ENCODE data around the gene ELP5.
"Not testable (repeated sequence)": the region's sequence is repeated elsewhere in the genome, so short reads cannot be mapped to it uniquely, and the experiment has no call there.

The ELP5 gene

DNA sequence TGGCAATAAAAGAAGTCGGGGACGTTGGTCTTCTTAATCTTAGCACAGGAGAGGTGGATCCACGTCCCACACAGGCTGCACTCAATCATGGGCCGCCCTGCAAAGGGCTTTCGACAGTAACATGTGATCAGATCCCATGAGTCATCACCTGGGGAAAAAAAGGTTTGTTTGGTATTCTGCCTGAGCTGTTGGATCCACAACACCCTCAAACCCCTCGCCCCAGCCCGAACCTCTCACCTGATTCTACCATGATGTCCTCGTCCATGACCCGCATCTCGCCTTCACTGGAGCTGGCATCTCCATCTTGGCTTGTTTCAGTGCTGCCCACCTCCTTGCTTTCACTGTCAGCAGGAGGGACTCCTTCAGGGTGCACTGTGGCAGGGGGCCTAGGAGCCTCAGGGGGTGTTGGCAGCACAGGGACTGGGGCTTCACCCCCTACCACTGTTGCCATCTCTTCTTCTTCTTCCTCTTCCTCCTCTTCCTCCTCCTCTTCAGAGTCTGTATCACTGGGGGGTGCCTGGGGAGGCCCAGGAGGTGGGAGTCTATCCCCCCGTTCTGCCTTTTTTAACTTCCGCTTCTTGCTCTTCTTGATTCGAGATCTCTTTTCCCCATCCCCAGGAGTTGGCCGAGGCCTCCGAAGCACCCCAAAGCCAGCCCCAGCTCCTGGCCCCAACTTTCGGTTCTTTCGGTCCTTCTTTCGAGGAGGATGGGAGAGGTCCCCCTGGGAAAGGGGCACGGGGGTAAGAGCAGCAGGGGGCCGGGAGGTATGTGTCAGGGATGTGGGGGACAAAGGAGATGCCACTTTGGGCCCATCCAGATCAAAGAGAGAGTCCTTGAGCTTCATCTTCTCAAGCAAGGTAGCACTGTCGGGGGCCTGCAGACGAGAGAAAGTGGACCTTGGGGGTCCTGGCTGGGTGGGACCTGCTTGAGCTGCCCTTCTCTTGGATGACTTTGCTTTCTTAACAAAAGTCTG, 16.0 kb upstream of the ELP5 start:
- no peak for DNase-seq (ENCODE audit: low read depth in 2 of 2)

- DNase-seq (ENCODE audit: low read depth in 2 of 2): no peak
These were observed 15.2 kb upstream of the ELP5 start for GRCh38 chr17:7236808-7237207.

DNA sequence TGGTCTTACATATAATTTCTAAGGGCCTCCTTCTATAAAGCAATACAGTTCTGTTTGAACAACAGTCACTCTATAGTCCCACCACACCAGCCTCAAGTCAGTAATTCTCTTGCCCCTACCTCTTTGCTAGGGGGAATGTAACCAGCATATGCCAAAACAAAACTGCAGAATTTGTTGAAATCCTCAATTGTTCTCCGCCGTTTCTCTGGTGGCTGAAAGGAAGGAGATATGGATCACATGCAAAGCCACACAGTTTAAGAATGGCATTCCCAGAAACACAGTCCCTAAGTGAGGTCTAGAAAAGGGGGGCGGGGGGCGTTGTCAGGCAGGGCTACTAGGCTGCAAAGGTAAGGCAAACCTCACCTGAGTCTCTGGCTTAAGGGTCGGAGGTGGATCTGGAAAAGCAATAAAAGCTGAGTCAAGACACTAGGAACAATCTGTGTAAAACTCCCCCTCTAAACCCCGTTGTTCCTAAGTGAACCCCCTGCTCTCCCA, 14.7 kb upstream of the ELP5 start:
- no peak for DNase-seq (ENCODE audit: low read depth in 2 of 2)

GRCh38 chr17:7237761-7238419, 14.1 kb upstream of the ELP5 start:
- DNase-seq (ENCODE audit: low read depth in 2 of 2): peak; percentile 64 to 84

- no peak for DNase-seq (ENCODE audit: low read depth in 2 of 2)
These were observed 13.5 kb upstream of the ELP5 start for GRCh38 chr17:7238420-7239090.

DNA sequence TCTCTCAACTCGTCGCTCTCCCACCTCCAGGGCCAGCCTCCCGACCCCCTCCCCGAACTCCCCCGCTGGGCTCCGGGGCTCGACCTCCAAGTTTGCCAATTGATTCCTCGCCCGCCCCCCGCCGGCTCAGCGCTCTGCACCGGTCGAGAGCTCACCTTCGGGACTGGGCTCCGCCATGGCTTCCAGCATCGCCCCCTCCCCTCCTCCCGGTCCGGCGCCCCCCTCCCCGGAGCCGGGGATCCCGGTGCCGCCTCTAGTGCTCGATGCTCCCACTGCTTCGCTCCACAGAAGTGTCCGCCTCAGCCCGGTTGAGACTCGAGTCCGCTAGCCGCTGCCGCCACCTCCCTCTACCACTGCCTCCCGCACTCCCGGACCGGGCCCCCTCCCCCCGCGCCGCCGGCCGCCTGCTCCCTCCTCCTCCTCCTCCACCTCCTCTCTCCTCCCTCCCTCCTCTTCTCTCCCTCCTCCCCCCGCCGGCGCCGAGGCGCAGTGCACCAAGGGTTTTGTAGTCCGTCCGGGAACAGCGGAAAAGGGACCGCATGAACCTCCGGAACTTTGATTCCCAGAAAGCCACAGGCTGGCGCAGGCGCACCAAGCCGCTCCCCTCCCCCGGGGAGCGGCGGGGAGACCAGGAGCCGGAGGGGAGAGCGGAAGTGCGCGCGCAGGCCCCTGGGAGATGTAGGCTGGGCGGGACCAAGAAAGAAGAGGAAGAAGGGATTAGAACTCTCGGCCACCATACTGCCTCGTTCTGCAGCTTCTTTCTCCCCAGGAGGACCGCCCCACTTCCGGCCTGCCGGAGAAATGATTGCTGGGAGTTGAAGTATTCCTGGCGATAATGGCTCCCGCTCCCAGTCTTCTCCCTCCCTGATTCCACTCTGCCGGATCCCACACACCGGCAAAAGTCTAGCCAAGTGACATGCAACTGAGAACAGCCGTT, 12.7 kb upstream of the ELP5 start, which contains the start of gene PHF23:
TSS of gene PHF23 (minus strand) at position 367 of the 937 bp plus-strand sequence. CDS start at position 189, 178 bp downstream.
- peak; percentile 96 to 97 for DNase-seq (ENCODE audit: low read depth in 2 of 2)

DNA sequence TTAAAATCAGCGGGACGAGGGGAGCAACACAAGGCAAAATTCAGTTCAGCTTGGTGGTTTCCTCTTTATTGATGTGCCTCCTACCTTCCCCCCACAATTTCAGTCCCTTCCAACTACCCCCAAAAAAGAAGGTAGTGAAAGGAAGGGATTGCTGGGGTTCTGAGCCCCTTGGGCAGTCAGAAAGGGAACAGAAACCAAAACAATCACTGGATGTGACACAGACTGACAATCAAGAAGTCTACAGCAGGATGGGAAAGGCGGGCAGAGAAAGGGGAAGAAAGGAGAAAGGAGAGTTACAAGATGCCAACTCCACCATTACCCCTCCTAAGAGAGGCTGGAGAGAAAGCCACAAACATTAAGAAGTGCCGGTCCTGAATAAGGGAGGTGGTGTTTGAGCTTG, 11.6 kb upstream of the ELP5 start:
- no peak for DNase-seq (ENCODE audit: low read depth in 2 of 2)

DNA sequence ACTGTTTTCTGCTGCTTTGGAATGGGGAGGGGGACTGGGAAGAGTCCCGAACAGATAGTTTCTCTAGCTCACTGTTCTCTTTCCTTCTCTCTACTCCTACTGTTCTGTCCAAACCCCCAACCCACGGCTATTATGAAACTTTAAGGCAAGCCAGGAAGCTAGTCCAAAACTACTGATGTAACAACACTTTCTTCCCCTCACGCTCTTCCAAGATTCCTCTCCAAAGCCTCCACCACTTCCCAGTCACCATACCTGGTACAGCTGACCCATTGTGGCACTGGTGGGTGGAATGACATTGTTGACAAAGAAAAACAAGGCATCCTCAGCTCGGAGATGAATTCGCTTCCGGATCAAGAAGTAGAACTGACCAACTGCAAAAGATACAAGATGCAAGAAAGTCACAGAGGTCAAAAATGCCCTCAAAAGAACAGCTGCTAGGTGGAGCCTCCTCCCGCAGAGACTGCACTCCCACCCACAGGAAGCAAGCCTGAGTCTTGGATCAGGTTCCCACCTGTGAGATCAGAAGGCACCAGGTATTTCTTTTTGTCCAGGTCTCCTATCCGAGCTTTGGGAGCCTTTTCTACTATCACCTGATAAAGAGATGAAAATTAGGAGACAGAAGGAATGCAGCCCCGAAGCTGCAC, 10.8 kb upstream of the ELP5 start:
- DNase-seq (ENCODE audit: low read depth in 2 of 2): no peak

DNA sequence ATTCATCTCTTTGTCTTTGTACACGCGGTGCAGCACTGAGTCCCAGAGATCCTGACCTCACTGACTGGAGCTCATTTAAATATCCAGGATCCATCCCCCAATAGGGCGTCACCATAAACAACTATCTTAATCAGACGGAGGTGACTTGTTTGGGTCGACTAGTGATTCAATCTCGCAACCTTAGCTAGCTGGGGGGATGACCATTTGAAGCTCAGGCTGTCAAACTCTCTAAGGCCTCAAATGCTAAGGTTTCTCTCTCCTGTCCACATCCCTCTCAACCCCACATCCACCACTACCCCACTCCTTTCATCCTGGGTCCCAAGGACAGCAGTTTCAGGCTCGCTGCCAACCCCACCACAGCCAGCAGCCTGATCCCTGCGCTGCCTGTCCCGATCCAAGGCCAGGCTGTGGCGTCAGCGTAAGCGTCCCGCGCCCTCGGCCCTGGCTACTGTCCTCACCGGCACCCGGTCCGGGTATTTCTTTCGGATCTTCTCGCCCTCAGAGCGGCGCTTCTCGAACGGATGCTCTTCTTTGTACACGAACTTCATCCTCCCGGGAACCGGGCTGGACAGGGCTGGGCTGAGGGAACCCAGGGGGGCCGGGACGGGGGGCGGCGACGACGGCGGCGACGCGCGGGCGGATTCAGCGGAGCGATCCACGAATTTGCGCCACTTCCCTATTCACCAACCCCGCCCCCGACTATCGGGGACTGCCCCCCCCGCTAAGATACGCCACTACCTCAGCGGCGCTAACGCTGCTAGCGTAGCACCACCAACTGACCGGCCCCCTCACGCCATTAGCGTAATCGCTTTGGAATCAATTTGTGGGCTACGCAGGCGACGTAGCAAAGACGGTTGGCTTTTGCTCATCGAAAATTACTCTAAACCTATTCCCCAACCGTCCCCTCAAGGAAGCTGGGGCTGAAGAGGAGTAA, 10.0 kb upstream of the ELP5 start, which contains the start of gene GABARAP:
TSS of gene GABARAP (minus strand) at position 667 of the 934 bp plus-strand sequence. CDS start at position 548, 119 bp downstream.
- DNase-seq (ENCODE audit: low read depth in 2 of 2): peak; percentile 86 to 89

- peak; percentile 83 to 87 for DNase-seq (ENCODE audit: low read depth in 2 of 2)
These were observed 9.1 kb upstream of the ELP5 start for GRCh38 chr17:7242717-7243452.

- no peak for DNase-seq (ENCODE audit: low read depth in 2 of 2)
These were observed 8.6 kb upstream of the ELP5 start for GRCh38 chr17:7243453-7243729.

DNA sequence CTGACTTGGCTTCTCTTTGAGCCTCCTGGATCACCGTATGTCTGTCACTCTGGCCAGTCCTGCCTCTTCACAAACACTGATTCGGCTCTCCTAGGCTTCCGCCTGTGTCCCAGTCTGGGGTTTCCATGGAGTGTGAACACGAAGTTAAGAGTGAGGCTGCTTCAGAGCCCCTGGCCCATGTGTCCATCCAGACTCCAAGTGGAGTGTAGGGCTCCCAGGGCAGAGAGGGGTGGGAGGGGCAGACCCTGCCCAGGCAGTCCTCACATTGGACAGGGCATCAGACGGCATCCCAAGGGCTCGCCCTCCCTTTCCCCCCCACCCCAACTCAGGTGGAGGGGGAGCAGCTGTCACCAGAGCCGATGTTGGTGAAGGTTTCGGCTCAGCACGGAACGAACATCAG, 8.2 kb upstream of the ELP5 start:
- DNase-seq (ENCODE audit: low read depth in 2 of 2): not testable (repeated sequence)

DNA sequence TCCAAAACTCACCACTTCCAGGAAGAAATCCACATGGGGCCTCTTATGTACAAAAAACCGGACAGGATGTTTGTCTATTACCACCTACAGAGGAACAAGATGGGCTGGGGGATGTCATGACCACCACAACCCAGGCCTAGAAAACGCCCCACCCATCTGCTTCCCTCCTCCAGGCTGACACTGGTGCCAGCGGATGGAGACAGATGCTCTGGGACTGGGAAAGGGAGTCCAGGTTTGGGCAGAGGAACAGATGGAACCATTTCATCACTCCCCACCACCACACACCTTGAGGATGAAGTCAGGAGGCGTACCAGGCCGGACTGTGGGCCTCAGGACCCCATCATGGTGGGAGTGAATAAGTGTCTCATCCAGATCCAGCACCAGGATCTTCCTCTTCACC, 5.2 kb upstream of the ELP5 start:
- no peak for DNase-seq (ENCODE audit: low read depth in 2 of 2)

- DNase-seq (ENCODE audit: low read depth in 2 of 2): no peak
These were observed 3.2 kb upstream of the ELP5 start for GRCh38 chr17:7248796-7249195.

DNA sequence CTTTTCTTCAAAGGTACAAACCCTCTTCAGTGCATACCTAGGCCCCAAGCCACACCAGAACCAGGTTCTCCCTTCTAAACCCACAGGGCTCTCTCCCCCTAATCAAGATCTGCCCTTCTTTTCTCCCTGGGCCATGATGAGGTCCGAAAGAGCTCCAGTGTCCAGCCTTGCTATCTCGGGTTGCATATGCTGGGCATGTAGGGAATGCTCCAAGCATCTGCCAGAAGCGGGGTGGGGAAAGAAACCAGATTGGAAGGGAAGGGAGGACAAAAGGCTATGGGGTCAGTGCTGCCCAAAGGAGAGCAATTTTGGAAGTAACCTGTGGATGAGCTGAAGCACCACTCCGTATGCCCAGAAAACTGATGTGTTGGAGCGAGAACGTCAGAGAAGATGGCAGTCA, 2.8 kb upstream of the ELP5 start:
- DNase-seq (ENCODE audit: low read depth in 2 of 2): no peak

DNA sequence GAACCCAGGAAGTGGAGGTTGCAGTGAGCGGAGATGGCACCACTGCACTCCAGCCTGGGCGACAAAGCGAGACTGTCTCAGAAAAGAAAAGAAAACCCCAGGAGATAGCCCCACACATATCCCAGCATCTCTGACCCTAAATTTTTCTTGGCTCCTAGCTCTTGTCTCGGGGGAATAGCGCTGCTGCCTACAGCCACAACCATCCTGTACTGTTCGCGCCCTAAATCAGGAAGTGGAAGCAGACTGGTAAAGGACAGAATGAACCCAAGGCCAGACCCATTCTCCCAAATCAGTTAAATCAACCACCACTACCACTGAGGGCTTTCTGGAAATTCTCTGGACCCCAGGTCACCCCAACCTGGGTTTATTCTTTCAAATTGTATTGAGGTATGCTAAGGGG, 2.2 kb upstream of the ELP5 start:
- DNase-seq (ENCODE audit: low read depth in 2 of 2): no peak

DNA sequence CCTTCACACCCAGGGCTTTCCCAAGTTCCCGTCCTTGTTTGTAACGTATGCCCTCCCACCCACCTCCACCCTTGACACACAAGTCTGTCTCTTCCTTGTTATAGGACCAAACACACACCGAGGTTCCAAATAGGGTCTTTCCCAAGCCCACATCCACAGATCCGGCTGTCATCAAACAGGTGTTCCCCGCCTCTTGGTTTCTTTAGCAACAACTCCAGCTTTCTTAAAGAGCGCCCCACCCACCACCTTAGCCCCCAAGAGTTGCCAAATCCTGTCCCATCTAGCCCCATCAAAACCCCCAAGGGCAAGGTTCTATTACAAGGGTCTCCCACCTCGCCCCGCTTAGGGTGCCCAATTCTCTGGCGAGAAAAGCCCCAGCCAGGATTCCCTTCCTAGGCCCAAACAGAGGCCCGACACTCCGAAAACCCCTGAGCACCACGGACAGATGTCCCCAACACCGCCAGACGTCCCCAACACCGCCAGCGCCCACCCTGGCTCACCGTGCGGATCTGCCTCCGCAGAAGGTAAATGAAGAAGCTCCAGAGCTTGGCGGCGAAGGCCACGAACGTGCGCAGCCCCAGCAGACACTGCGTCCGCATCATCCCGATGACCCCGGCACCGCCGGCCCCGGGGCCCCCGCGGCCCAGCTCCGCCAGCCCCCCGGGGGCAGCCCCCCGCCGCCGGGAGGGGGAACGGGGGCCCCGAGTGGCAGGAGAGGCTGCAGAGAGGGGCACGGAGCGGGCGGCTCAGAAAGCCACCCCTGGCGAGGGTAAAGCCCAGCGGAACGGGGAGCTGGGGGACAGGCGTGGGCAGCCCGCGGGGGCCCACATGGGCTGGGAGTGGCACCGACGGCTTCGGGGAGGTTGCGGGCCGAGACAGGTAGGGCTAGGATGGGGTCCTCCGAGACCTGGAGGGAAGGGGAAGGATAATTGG, 1.1 kb upstream of the ELP5 start:
- no peak for DNase-seq (ENCODE audit: low read depth in 2 of 2)
